GM18870 (cell line): Measurements from ENCODE around the gene ZNF771.
"Not testable (repeated sequence)": the region's sequence is repeated elsewhere in the genome, so short reads cannot be mapped to it uniquely, and the experiment has no call there.

Source experiments
- ATAC-seq: cut with Tn5 transposase; IDR thresholded peaks from one replicate; pipeline ENCODE4 v1.9.1; 2021; ENCODE audit warnings: moderate library complexity; ENCODE audit not compliant: unreplicated experiment

ZNF771 gene

DNA sequence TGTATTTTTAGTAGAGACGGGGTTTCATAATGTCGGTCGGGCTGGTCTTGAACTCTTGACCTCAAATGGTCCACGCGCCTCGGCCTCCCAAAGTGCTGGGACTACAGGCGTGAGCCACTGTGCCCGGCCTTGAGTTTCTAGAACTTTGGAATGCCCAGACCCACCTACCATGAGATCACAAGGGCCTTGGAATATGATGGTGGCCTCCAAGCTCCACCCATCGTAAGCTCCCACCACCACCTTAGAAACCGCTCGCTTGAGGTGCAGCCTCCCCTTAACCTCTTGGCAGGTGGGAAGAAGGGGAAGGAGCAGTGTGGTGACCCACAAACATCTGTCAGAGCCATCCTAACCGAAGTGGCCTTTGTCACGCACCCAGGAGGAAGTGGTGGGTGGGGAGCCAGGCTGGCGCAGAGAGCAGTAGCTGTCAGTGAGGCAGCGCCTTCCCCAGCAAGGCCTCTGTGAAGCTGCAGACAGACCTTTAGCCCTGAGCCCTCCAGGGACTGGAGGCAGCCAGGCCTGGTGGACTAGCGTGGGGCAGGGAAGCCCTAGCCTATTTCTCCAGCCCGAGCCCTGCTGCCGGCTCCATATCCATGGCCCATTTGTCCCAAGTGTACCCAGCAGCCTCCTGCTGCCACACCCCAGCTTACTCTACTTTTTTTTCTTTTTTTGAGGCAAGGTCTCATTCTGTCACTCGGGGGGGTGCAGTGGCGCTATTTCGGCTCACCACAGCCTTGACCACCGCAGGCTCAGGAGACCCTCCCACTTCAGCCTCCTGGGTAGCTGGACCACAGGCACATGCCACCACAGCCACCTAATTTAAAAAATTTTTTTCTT, 51.4 kb downstream of the ZNF771 start:
- peak; percentile 88 for ATAC-seq

DNA sequence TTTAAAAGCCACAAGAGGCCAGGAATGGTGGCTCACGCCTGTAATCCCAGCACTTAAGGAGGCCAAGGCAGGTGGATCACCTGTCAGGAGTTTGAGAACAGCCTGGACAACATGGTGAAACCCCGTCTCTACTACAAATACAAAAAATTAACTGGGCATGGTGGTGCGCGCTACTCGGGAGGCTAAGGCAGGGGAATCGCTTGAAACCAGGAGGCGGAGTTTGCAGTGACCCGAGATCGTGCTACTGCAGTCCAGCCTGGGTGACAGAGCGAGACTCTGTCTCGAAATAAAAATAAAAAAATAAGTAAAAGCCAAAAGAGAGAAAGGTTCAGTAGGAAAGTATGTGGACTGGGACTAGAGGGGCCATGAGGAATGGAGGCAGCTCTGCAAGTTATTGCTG, 52.0 kb downstream of the ZNF771 start:
- ATAC-seq: no peak

DNA sequence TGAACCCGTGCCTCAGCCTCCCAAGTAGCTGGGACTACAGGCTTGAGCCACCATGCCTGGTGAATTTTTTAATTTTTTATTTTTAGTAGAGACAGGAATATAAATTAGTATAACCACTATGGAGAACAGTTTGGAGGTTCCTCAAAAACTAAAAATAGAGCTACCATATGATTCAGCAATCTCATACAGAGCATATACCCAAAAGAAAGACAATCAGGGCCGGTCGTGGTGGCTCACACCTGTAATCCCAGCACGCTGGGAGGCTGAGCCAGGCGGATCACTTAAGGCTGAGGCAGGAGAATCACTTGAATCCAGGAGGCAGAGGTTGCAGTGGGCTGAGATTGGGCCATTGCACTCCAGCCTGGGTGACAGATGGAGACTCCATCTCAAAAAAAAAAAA, 54.0 kb downstream of the ZNF771 start:
- not testable (repeated sequence) for ATAC-seq

DNA sequence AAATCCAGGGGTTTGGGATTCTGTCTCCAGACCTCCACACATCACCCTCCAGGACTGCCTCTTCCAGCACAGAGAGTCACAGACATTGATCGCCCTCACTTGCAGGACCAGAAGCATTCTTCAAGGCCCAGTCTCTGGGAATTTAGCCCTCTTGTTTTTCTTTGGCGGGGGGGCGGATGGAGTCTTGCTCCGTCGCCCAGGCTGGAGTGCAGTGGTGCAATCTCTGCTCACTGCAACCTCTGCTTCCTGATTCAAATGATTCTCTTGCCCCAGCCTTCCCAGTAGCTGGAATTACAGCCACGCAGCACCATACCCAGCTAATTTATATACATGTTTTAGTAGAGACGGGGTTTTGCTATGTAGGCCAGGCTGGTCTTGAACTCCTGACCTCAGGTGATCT, 56.7 kb downstream of the ZNF771 start:
- ATAC-seq: no peak
